IMR-90 (cell line): ENCODE data around the gene GXYLT2. TPM values are rescaled to one million over a fixed set of nuclear protein-coding genes. Genes with fewer than 3 reads are reported as not detected.
A peak's percentile ranks its signal among the peaks of the same experiment; 100 is the strongest.

Experiments
- ATAC-seq: fragments of 200-7000 bp; cut with Tn5 transposase; 2 replicates; pipeline ENCODE4 v1.9.1; 2020; ENCODE audit warnings: low read depth, mild to moderate bottlenecking, moderate library complexity
- Bru-seq: library from RNA; stranded (reverse); fragments of 400-500 nt; gene quantifications from one replicate; lab custom pipeline; 2021; lab: Mats Ljungman, UMichigan
- BruChase-seq, 2 experiments: library from RNA; stranded (reverse); fragments of 400-500 nt; gene quantifications; one replicate each; lab custom pipeline; 2021; lab: Mats Ljungman, UMichigan
- BruUV-seq: library from RNA; stranded (reverse); fragments of 400-500 nt; replicated peaks from 2 replicates; lab custom pipeline; 2021; lab: Mats Ljungman, UMichigan
- CTCF ChIA-PET: fragments of 300-600 bp; formaldehyde crosslinking; extraction: SDS; loops from one replicate; lab custom pipeline; 2021; ENCODE audit warnings: antibody characterized with exemption; lab: Yijun Ruan, JAX
- POLR2A ChIA-PET: fragments of 300-600 bp; sonication (Branson Sonifier 250); formaldehyde crosslinking; loops from one replicate; lab custom pipeline; 2022; ENCODE audit warnings: antibody characterized with exemption; ENCODE audit not compliant: unreplicated experiment; lab: Charles Lee
- DNase-seq: peaks from one replicate; pipeline ENCODE4 v3.0.0; 2013
- H2AFZ ChIP-seq: replicated peaks from 2 replicates; pipeline ENCODE3; 2013; ENCODE audit warnings: low read length, mild to moderate bottlenecking; ENCODE audit not compliant: poor library complexity
- H2AK5ac ChIP-seq: 2 replicates; pipeline ENCODE4 v1.6.1; 2013; ENCODE audit warnings: low read depth, low read length, inconsistent platforms
- H2AK9ac ChIP-seq: replicated peaks from 2 replicates; pipeline ENCODE3; 2013; ENCODE audit warnings: mild to moderate bottlenecking, low read depth, low read length, moderate library complexity; ENCODE audit not compliant: poor library complexity
- H2BK120ac ChIP-seq: 2 replicates; pipeline ENCODE4 v1.6.1; 2013; ENCODE audit warnings: low read depth, low read length, inconsistent platforms
- H2BK15ac ChIP-seq: 3 replicates; pipeline ENCODE4 v1.6.1; 2013; ENCODE audit warnings: low read depth, low read length, inconsistent platforms
- H2BK20ac ChIP-seq: 2 replicates; pipeline ENCODE4 v1.6.1; 2013; ENCODE audit warnings: low read depth, mild to moderate bottlenecking, inconsistent platforms, low read length, moderate library complexity
- H2BK5ac ChIP-seq: 2 replicates; pipeline ENCODE4 v1.6.1; 2013; ENCODE audit warnings: mild to moderate bottlenecking, low read depth, low read length, inconsistent platforms; ENCODE audit not compliant: poor library complexity, severe bottlenecking
- H3K14ac ChIP-seq: replicated peaks from 2 replicates; pipeline ENCODE4 v1.6.1; 2013; ENCODE audit warnings: low read depth, low read length, inconsistent platforms
- H3K18ac ChIP-seq: 2 replicates; pipeline ENCODE4 v1.6.1; 2013; ENCODE audit warnings: low read depth, low read length, control low read depth
- H3K23ac ChIP-seq: 2 replicates; pipeline ENCODE4 v1.6.1; 2013; ENCODE audit warnings: low read depth, low read length, inconsistent platforms
- H3K27ac ChIP-seq: 2 replicates; pipeline ENCODE4 v1.5.1; 2013; ENCODE audit warnings: mild to moderate bottlenecking, control low read depth, low read length; ENCODE audit not compliant: insufficient read depth
- H3K27me3 ChIP-seq: 2 replicates; pipeline ENCODE4 v1.6.1; 2013; ENCODE audit warnings: low read length; ENCODE audit not compliant: control insufficient read depth, insufficient read depth
- H3K36me3 ChIP-seq: 2 replicates; pipeline ENCODE4 v1.6.1; 2013; ENCODE audit warnings: low read length, mixed read lengths; ENCODE audit not compliant: control insufficient read depth, insufficient read depth
- H3K4ac ChIP-seq: 2 replicates; pipeline ENCODE4 v1.6.1; 2013; ENCODE audit warnings: low read depth, low read length, inconsistent platforms
- H3K4me1 ChIP-seq: 2 replicates; pipeline ENCODE4 v1.6.1; 2013; ENCODE audit warnings: low read length, mixed read lengths; ENCODE audit not compliant: control insufficient read depth, insufficient read depth
- H3K4me2 ChIP-seq: 2 replicates; pipeline ENCODE4 v1.6.1; 2013; ENCODE audit warnings: low read depth, mild to moderate bottlenecking, control low read depth, low read length, moderate library complexity
- H3K4me3 ChIP-seq: 2 replicates; pipeline ENCODE4 v1.5.1; 2013; ENCODE audit warnings: low read depth, mild to moderate bottlenecking, control low read depth, low read length, moderate library complexity; ENCODE audit not compliant: insufficient read depth
- H3K56ac ChIP-seq: 2 replicates; pipeline ENCODE4 v1.6.1; 2013; ENCODE audit warnings: low read length, inconsistent platforms; ENCODE audit not compliant: insufficient read depth; ENCODE audit errors: extremely low read depth
- H3K79me1 ChIP-seq, 2 experiments: 2 replicates each; pipeline ENCODE4 v1.6.1; 2013; ENCODE audit warnings: low read length in 2 of 2, inconsistent platforms in 1 of 2, low read depth in 1 of 2
- H3K9ac ChIP-seq: 2 replicates; pipeline ENCODE4 v1.6.1; 2013; ENCODE audit warnings: low read depth, low read length, control low read depth
- H3K9me1 ChIP-seq: 2 replicates; pipeline ENCODE4 v1.6.1; 2013; ENCODE audit warnings: low read length, inconsistent platforms; ENCODE audit not compliant: insufficient read depth
- H3K9me3 ChIP-seq: 2 replicates; pipeline ENCODE4 v1.6.1; 2013; ENCODE audit warnings: low read length; ENCODE audit not compliant: control insufficient read depth, insufficient read depth
- H4K20me1 ChIP-seq: 2 replicates; pipeline ENCODE4 v1.6.1; 2013; ENCODE audit warnings: low read length, inconsistent platforms; ENCODE audit not compliant: insufficient read depth
- H4K5ac ChIP-seq: 2 replicates; pipeline ENCODE4 v1.6.1; 2013; ENCODE audit warnings: mild to moderate bottlenecking, low read depth, low read length, control low read depth
- H4K8ac ChIP-seq, 2 experiments: 2 replicates each; pipeline ENCODE4 v1.6.1; 2013; ENCODE audit warnings: low read depth in 2 of 2, low read length in 2 of 2, control low read depth in 1 of 2, inconsistent platforms in 1 of 2
- H4K91ac ChIP-seq: 2 replicates; pipeline ENCODE4 v1.6.1; 2013; ENCODE audit warnings: low read depth, low read length, inconsistent platforms; ENCODE audit not compliant: insufficient read depth
- MXI1 ChIP-seq: IDR thresholded peaks from 2 replicates; pipeline ENCODE4 v1.6.1; 2012; ENCODE audit warnings: low read depth, mild to moderate bottlenecking, low read length, moderate library complexity, borderline replicate concordance
- RAD21 ChIP-seq: IDR thresholded peaks from 2 replicates; pipeline ENCODE4 v1.6.1; 2012; ENCODE audit warnings: low read length, improper control_type of control experiment
- WGBS, 2 experiments: methylation state at CpG; one replicate each; pipeline versions ENCODE4 v1.1.5 to v1.1.7; 2013; ENCODE audit warnings: missing lambda C conversion rate in 2 of 2; ENCODE audit not compliant: insufficient read length in 1 of 2; ENCODE audit errors: extremely low coverage in 2 of 2; 5-methylcytosine and 5-hydroxymethylcytosine counted together
- dilution Hi-C: fragments of 300-500 bp; cut with HindIII; formaldehyde crosslinking; loops from one replicate; pipeline ENCODE4 v1.14.3; 2018; ENCODE audit warnings: low sequenced_read_pairs; ENCODE audit not compliant: unreplicated experiment
- in situ Hi-C: fragments of 300-500 bp; cut with MboI; formaldehyde crosslinking; loops from 3 replicates; pipeline ENCODE4 v1.14.3; 2019; ENCODE audit warnings: low sequenced_read_pairs, inconsistent platforms, mixed read lengths
- intact Hi-C: fragments of 100-400 bp; cut with micrococcal nuclease; formaldehyde crosslinking; loops from 2 replicates; pipeline ENCODE4 v1.10.0; 2022
- long read RNA-seq: library from polyadenylated mRNA; unstranded; transcript quantifications from one replicate; pipeline ENCODE4 v2.0.0, GENCODE V29; 2021; ENCODE audit not compliant: unreplicated experiment
- polyA plus RNA-seq, 3 experiments: library from polyadenylated mRNA; depleted of rRNA; stranded (reverse); fragments of >200 nt; gene quantifications; 2 replicates each; pipeline ENCODE4 v1.2.3, GENCODE V29; 2012; ENCODE audit warnings: low replicate concordance in 1 of 3
- total RNA-seq: library from RNA; depleted of rRNA; stranded (reverse); fragments of >200 nt; gene quantifications from 2 replicates; pipeline ENCODE4 v1.2.3, GENCODE V29; 2012; rRNA removed
- TF ChIP-seq, protein P1 (sequence below): conservative IDR thresholded peaks from 2 replicates; pipeline ENCODE4 v1.5.1; 2012; ENCODE audit warnings: mild to moderate bottlenecking, low read depth, low read length, improper control_type of control experiment

GXYLT2 gene, protein sequence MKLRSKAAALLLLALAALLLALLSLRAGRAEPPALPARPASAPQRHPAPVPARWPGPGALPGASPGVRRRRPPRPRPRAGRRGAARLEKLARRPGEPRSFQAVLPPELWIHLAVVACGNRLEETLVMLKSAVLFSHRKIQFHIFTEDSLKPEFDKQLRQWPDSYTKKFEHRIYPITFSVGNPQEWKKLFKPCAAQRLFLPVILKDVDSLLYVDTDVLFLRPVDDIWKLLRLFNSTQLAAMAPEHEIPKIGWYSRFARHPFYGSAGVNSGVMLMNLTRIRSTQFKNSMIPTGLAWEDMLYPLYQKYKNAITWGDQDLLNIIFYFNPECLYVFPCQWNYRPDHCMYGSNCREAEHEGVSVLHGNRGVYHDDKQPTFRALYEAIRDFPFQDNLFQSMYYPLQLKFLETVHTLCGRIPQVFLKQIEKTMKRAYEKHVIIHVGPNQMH
- 11.1 and 11.4 TPM in 2 replicates for total RNA-seq
- 4.8 and 5.7 TPM in 2 replicates for polyA plus RNA-seq (2012; rRNA removed)
- 3.4 and 4.0 TPM in 2 replicates for polyA plus RNA-seq (2012; cell fraction: cytosol; rRNA removed)
- polyA plus RNA-seq (2012; cell fraction: nucleus; rRNA removed; ENCODE audit: low replicate concordance) = 1.4 and 7.8 TPM in 2 replicates
- Bru-seq, nascent RNA = percentile 82 among the genes with signal in this experiment
- percentile 89 among the genes with signal in this experiment for BruChase-seq, experiment 1, labeled RNA remaining after a 6-hour chase
- percentile 70 among the genes with signal in this experiment for BruChase-seq, experiment 2, labeled RNA remaining after a 2-hour chase
- long read RNA-seq, transcript GXYLT2-201 (7 exons, 3,260 nt) = major isoform, 15 of 26 reads
- long read RNA-seq, partial matches to known transcripts = 3 of 26 reads
- long read RNA-seq, other reads (novel, unspliced or antisense) = 8 of 26 reads

DNA sequence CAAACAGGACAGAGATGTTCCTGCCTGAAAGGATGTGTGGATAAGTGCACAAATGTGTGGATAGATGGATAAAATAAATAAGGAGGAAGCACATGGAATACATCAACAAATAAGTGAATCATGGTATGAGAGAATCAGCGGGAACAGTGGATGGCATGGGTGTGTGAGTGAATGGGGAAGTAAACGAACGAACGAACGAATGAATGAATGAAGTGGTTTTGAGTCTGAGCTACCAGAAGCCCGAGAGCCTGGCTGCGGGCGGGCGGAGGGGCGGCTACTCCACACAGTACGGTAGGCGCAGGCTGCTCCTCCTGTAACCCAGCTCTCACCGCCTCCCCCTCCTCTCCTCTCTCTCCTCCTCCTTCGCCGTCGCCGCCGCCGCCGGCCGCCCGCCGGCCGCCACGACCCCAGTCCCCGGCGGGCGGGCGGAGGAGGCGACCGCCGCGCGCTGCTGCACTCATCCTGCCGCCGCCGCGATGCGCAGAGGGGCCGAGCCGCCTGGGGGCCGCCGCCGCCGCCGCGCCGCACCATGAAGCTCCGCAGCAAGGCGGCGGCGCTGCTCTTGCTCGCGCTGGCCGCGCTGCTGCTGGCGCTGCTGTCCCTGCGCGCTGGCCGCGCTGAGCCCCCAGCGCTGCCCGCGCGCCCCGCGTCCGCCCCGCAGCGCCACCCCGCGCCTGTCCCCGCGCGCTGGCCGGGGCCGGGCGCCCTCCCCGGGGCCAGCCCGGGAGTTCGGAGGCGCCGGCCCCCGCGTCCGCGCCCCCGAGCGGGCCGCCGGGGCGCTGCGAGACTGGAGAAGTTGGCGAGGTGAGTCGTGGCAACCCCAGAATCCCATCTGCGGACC, at the start of gene GXYLT2:
Gene GXYLT2 (plus strand): TSS at position 342 of the 841 bp plus-strand sequence. CDS start 188 bp downstream, at position 530.
- Histone ChIP-seq H4K5ac (peak within 1 kb of the TSS; percentile 85), H2BK15ac (peak within 1 kb of the TSS; percentile 58; the same call in 2 of the 3 replicates), H3K4me2 (peak within 1 kb of the TSS; percentile 97), H3K27me3 (no peaks in the 10 kb centered on the region), H2BK5ac (peak within 1 kb of the TSS; percentile 0), H3K56ac (peak within 1 kb of the TSS; percentile 41), H3K18ac (peak within 1 kb of the TSS; percentile 89), H3K23ac (peak within 1 kb of the TSS; percentile 79), H2BK120ac (peak within 1 kb of the TSS; percentile 59), H3K14ac (peak within 1 kb of the TSS; percentile 39), H3K4me1 (peaks cover 21% of the 10 kb centered on the region), H3K9me1 (peaks cover 12% of the 10 kb centered on the region), H2AK5ac (peak within 1 kb of the TSS; percentile 16; the same call in 1 of the 2 replicates), H3K27ac (peak within 1 kb of the TSS; percentile 76), H2AFZ (peak within 1 kb of the TSS; percentile 87), H2AK9ac (no peak within 1 kb of the TSS), H2BK20ac (peak within 1 kb of the TSS; percentile 3; the same call in 1 of the 2 replicates), H3K9ac (peak within 1 kb of the TSS; percentile 88), H3K4ac (peak within 1 kb of the TSS; percentile 62), H3K36me3 (no peaks in the 10 kb centered on the region), H4K91ac (peak within 1 kb of the TSS; percentile 1; the same call in 1 of the 2 replicates), H4K20me1 (peaks cover 8% of the 10 kb centered on the region; the same call in 1 of the 2 replicates), H3K4me3 (peak within 1 kb of the TSS; percentile 53), H3K9me3 (no peaks in the 10 kb centered on the region), H4K8ac (peak within 1 kb of the TSS; percentile 26 to 49; a peak in 2 of 4 replicates), H3K79me1 (peaks cover 0 to 16% of the 10 kb centered on the region in 2 experiments; a peak in 3 of 4 replicates)
- dilution Hi-C loops (no loop called here), intact Hi-C loops (loop anchor here (5.0 kb wide), 2 partner anchors 109 to 441 kb away; partner anchors contain the start of genes PPP4R2 and RYBP), in situ Hi-C loops (no loop called here)
- ChIA-PET CTCF (interaction anchor here (1.0 to 1.5 kb wide), 3 partner anchors 9 to 16 kb away, joined by 3 to 4 read pairs (median 3); no protein-coding TSS in a partner anchor), POLR2A (interaction anchor here (0.6 to 1.0 kb wide), 2 partner anchors 40 to 195 kb away, joined by 3 to 5 read pairs; partner anchors contain the start of gene SHQ1)
- ATAC-seq (peak; percentile 78), DNase-seq (peak; percentile 71)
- BruUV-seq = no TSS peak
- TF ChIP-seq RAD21 (no peak), MXI1 (peak; percentile 37; the same call in 1 of the 2 replicates)
- TF ChIP-seq, protein P1, sequence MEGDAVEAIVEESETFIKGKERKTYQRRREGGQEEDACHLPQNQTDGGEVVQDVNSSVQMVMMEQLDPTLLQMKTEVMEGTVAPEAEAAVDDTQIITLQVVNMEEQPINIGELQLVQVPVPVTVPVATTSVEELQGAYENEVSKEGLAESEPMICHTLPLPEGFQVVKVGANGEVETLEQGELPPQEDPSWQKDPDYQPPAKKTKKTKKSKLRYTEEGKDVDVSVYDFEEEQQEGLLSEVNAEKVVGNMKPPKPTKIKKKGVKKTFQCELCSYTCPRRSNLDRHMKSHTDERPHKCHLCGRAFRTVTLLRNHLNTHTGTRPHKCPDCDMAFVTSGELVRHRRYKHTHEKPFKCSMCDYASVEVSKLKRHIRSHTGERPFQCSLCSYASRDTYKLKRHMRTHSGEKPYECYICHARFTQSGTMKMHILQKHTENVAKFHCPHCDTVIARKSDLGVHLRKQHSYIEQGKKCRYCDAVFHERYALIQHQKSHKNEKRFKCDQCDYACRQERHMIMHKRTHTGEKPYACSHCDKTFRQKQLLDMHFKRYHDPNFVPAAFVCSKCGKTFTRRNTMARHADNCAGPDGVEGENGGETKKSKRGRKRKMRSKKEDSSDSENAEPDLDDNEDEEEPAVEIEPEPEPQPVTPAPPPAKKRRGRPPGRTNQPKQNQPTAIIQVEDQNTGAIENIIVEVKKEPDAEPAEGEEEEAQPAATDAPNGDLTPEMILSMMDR = 0 out of 2 replicates have a peak, but pooled peaks have one; percentile 12
- WGBS, 2 experiments = 0% methylated on average over 8 of the region's 96 CpGs; no CpG with 5 or more reads in 1 of the 2 experiments
